Measurements from ENCODE around the gene CCR8.
"Not testable (repeated sequence)": the region's sequence is repeated elsewhere in the genome, so short reads cannot be mapped to it uniquely, and the experiment has no call there.

Gene CCR8

GRCh38 chr3:39353168-39353927, 23.8 kb downstream of the CCR8 start:
- not testable (repeated sequence) for H3K9ac ChIP-seq (ENCODE audit: low read depth, low read length); H3K36me3 ChIP-seq (ENCODE audit: control insufficient read depth, insufficient read depth, low read length); H3K4me3 ChIP-seq (ENCODE audit: low read depth, low read length); H3K9me3 ChIP-seq (ENCODE audit: control insufficient read depth, insufficient read depth, low read length); H3K27me3 ChIP-seq (ENCODE audit: control insufficient read depth, insufficient read depth, low read length); H3K4me1 ChIP-seq (ENCODE audit: control insufficient read depth, insufficient read depth, low read length)

DNA sequence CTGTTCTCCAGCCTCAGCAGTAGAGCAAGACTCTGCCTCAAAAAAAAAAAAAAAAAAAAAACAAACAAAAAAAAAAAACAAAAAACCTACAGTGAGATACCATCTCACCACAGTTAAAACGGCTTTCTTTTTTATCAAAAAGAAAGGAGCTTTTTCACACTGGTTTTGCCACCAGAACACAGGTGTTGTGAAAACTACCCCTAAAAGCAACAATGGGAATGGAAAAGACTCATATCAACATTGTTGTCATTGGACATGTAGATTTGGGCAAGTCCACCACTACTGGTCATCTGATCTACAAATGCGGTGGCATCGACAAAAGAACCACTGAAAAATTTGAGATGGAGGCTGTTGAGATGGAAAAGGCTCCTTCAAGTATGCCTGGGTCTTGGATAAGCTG, 28.8 kb downstream of the CCR8 start:
- no peaks in the 10 kb centered on the region for H3K4me1 ChIP-seq (ENCODE audit: control insufficient read depth, insufficient read depth, low read length)
- no peak overlapping the region for H3K9ac ChIP-seq (ENCODE audit: low read depth, low read length)
- no peaks in the 10 kb centered on the region for H3K36me3 ChIP-seq (ENCODE audit: control insufficient read depth, insufficient read depth, low read length)
- H3K4me3 ChIP-seq (ENCODE audit: low read depth, low read length), result no peak overlapping the region
- H3K27me3 ChIP-seq (ENCODE audit: control insufficient read depth, insufficient read depth, low read length), result no peaks in the 10 kb centered on the region
- no peaks in the 10 kb centered on the region for H3K9me3 ChIP-seq (ENCODE audit: control insufficient read depth, insufficient read depth, low read length)

GRCh38 chr3:39361252-39361927, 31.9 kb downstream of the CCR8 start:
- Histone ChIP-seq H3K4me3 (ENCODE audit: low read depth, low read length) (no peak overlapping the region), H3K9me3 (ENCODE audit: control insufficient read depth, insufficient read depth, low read length) (no peaks in the 10 kb centered on the region), H3K27me3 (ENCODE audit: control insufficient read depth, insufficient read depth, low read length) (no peaks in the 10 kb centered on the region), H3K36me3 (ENCODE audit: control insufficient read depth, insufficient read depth, low read length) (no peaks in the 10 kb centered on the region), H3K9ac (ENCODE audit: low read depth, low read length) (no peak overlapping the region), H3K4me1 (ENCODE audit: control insufficient read depth, insufficient read depth, low read length) (no peaks in the 10 kb centered on the region)

DNA sequence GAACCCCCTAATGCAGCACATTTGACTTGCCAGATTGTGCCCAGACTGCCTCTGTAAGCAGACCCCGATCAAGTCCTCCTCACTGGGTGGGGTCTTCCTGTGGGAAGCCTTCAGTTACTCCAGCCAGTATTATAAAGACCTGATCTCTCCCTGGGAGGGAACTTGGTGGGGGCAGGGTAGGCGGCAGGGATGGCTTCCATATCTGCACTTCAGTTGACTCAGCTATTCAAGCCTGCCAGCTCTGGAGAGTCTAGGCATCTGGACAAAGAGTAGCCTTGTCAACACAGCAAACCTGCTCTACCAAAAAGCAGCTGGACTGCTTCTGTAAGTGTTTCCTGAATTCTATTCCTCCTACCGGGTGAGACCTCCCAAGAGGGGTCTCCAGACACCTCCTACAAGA, 32.7 kb downstream of the CCR8 start:
- Histone ChIP-seq H3K4me1 (ENCODE audit: control insufficient read depth, insufficient read depth, low read length) (no peaks in the 10 kb centered on the region), H3K27me3 (ENCODE audit: control insufficient read depth, insufficient read depth, low read length) (no peaks in the 10 kb centered on the region), H3K36me3 (ENCODE audit: control insufficient read depth, insufficient read depth, low read length) (no peaks in the 10 kb centered on the region), H3K4me3 (ENCODE audit: low read depth, low read length) (no peak overlapping the region), H3K9me3 (ENCODE audit: control insufficient read depth, insufficient read depth, low read length) (no peaks in the 10 kb centered on the region), H3K9ac (ENCODE audit: low read depth, low read length) (no peak overlapping the region)

DNA sequence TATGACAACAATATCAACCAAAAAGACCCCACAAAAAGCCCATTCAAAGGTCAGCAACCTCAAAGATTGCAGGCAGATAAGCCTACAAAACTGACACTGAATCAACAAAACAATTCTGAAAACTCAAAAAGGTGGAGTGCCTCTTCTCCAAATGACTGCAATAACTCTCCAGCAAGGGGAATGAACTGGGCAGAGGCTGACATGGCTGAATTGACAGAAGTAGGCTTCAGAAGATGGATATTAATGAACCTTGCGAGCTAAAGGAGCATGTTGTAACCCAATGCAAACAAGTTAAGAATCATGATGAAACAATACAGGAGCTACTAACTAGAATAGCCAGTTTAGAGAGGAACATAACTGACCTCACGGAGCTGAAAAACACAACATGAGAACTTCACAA, 33.3 kb downstream of the CCR8 start:
- H3K4me1 ChIP-seq (ENCODE audit: control insufficient read depth, insufficient read depth, low read length), result no peaks in the 10 kb centered on the region
- H3K36me3 ChIP-seq (ENCODE audit: control insufficient read depth, insufficient read depth, low read length), result no peaks in the 10 kb centered on the region
- H3K27me3 ChIP-seq (ENCODE audit: control insufficient read depth, insufficient read depth, low read length), result no peaks in the 10 kb centered on the region
- H3K9me3 ChIP-seq (ENCODE audit: control insufficient read depth, insufficient read depth, low read length), result no peaks in the 10 kb centered on the region
- H3K4me3 ChIP-seq (ENCODE audit: low read depth, low read length), result no peak overlapping the region
- no peak overlapping the region for H3K9ac ChIP-seq (ENCODE audit: low read depth, low read length)

- not testable (repeated sequence) for H3K4me1 ChIP-seq (ENCODE audit: control insufficient read depth, insufficient read depth, low read length); H3K36me3 ChIP-seq (ENCODE audit: control insufficient read depth, insufficient read depth, low read length); H3K4me3 ChIP-seq (ENCODE audit: low read depth, low read length); H3K9me3 ChIP-seq (ENCODE audit: control insufficient read depth, insufficient read depth, low read length); H3K9ac ChIP-seq (ENCODE audit: low read depth, low read length); H3K27me3 ChIP-seq (ENCODE audit: control insufficient read depth, insufficient read depth, low read length)
These were observed 40.9 kb downstream of the CCR8 start for GRCh38 chr3:39370450-39370849.

- peaks cover 7% of the 10 kb centered on the region for H3K9me3 ChIP-seq (ENCODE audit: control insufficient read depth, insufficient read depth, low read length)
- no peaks in the 10 kb centered on the region for H3K36me3 ChIP-seq (ENCODE audit: control insufficient read depth, insufficient read depth, low read length)
- no peaks in the 10 kb centered on the region for H3K27me3 ChIP-seq (ENCODE audit: control insufficient read depth, insufficient read depth, low read length)
- no peak overlapping the region for H3K9ac ChIP-seq (ENCODE audit: low read depth, low read length)
- peaks cover 13% of the 10 kb centered on the region for H3K4me1 ChIP-seq (ENCODE audit: control insufficient read depth, insufficient read depth, low read length)
- no peak overlapping the region for H3K4me3 ChIP-seq (ENCODE audit: low read depth, low read length)
These were observed 43.3 kb downstream of the CCR8 start for GRCh38 chr3:39372833-39373232.

DNA sequence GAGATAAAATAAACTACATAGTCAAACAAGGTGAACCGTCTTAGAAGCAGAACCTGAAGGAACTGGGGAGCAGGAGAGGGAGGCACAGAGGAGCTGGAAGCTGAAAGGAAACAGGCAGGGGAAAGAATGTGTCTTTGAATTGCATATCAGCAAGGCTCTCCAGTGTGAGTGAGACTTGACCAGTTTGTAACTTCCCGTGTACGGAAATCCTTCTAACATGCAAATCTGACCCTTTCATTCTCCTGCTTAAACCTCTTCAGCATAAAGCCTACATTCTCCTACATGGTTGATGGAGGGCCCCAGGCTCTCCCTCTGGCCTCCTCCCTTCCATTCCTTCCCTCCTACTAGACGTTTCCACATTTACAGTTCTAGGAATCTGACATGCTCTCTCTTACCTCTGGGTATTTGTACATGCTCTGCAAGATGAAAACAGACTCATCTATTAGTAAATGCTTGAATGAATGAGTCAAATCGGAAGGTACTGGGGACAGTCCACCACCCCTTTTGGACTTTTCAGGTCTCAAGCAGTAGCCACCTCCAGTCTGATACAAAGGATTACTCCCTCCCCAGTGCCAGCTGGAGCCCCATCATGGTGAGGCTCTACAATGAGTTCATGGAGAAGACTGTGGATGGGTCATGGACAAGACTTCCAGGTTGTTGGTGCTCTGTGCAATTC, 47.6 kb downstream of the CCR8 start:
- Histone ChIP-seq H3K9me3 (ENCODE audit: control insufficient read depth, insufficient read depth, low read length) (peaks cover 7% of the 10 kb centered on the region), H3K9ac (ENCODE audit: low read depth, low read length) (no peak overlapping the region), H3K27me3 (ENCODE audit: control insufficient read depth, insufficient read depth, low read length) (no peaks in the 10 kb centered on the region), H3K4me1 (ENCODE audit: control insufficient read depth, insufficient read depth, low read length) (peaks cover 15% of the 10 kb centered on the region), H3K36me3 (ENCODE audit: control insufficient read depth, insufficient read depth, low read length) (no peaks in the 10 kb centered on the region), H3K4me3 (ENCODE audit: low read depth, low read length) (no peak overlapping the region)

DNA sequence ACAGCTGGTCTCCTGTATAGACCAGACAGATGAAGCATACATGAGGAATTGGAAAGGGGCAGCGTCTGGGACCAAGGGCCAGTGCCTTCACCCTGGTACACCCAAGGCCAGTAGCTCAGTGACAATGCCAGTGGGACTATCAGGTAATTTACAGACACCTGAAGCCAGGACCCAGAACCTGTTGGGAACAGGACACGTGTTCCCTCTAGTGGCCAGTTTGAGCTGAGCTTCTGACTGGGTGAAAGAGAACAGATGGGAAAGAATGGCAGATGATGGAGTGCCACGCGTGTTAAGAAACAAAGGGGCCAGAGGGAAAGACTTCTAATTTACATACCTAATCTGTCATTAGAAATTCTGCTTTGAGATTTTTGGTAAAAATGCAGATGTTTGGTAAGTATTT, 48.6 kb downstream of the CCR8 start:
- no peak overlapping the region for H3K9ac ChIP-seq (ENCODE audit: low read depth, low read length)
- H3K4me1 ChIP-seq (ENCODE audit: control insufficient read depth, insufficient read depth, low read length), result peaks cover 15% of the 10 kb centered on the region
- H3K36me3 ChIP-seq (ENCODE audit: control insufficient read depth, insufficient read depth, low read length), result no peaks in the 10 kb centered on the region
- H3K27me3 ChIP-seq (ENCODE audit: control insufficient read depth, insufficient read depth, low read length), result no peaks in the 10 kb centered on the region
- no peak overlapping the region for H3K4me3 ChIP-seq (ENCODE audit: low read depth, low read length)
- H3K9me3 ChIP-seq (ENCODE audit: control insufficient read depth, insufficient read depth, low read length), result peaks cover 1% of the 10 kb centered on the region

DNA sequence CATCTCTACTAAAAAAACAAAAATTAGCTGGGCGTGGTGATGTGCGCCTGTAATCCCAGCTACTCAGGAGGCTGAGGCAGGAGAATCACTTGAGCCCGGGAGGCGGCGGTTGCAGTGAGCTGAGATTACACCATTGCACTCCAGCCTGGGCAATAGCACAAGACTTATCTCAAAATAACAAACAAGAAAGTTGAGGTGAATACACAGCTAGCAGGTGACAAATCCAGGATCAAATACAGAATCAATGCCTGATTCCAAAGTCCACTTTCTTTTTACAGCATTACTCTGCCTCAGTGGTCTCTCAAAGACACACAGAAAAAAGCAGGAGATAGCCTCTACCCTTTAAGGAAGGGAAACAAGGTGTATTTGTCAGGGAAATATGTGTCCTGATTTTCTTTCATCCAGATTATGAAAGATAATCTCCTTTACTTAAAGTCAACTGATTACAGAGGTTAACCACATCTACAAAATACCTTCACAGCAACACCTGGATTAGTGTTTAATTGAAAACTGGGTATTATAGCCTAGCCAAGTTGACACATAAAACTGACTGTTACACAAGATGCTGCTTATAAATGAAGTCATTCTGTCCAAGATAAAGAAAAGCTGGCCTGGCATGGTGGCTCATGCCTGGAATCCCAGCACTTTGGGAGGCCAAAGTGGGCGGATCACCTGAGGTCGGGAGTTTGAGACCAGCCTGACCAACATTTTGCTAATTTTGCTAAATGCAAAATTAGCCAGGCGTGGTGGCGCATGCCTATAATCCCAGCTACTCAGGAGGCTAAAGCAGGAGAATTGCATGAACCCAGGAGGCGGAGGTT, 49.7 kb downstream of the CCR8 start:
- Histone ChIP-seq H3K27me3 (ENCODE audit: control insufficient read depth, insufficient read depth, low read length) (no peaks in the 10 kb centered on the region), H3K9me3 (ENCODE audit: control insufficient read depth, insufficient read depth, low read length) (no peaks in the 10 kb centered on the region), H3K4me3 (ENCODE audit: low read depth, low read length) (no peak overlapping the region), H3K9ac (ENCODE audit: low read depth, low read length) (no peak overlapping the region), H3K36me3 (ENCODE audit: control insufficient read depth, insufficient read depth, low read length) (no peaks in the 10 kb centered on the region), H3K4me1 (ENCODE audit: control insufficient read depth, insufficient read depth, low read length) (peaks cover 15% of the 10 kb centered on the region)

GRCh38 chr3:39379778-39380155, 50.3 kb downstream of the CCR8 start:
- H3K4me3 ChIP-seq (ENCODE audit: low read depth, low read length), result no peak overlapping the region
- no peaks in the 10 kb centered on the region for H3K36me3 ChIP-seq (ENCODE audit: control insufficient read depth, insufficient read depth, low read length)
- H3K27me3 ChIP-seq (ENCODE audit: control insufficient read depth, insufficient read depth, low read length), result no peaks in the 10 kb centered on the region
- H3K4me1 ChIP-seq (ENCODE audit: control insufficient read depth, insufficient read depth, low read length), result peaks cover 15% of the 10 kb centered on the region
- H3K9ac ChIP-seq (ENCODE audit: low read depth, low read length), result no peak overlapping the region
- no peaks in the 10 kb centered on the region for H3K9me3 ChIP-seq (ENCODE audit: control insufficient read depth, insufficient read depth, low read length)

All from iPS-15b (cell line).